ENCODE measurements around the gene LRRC10B.

LRRC10B gene

GRCh38 chr11:61532134-61533038 is 23.8 kb downstream of the LRRC10B start:
- peak; percentile 34 to 79 for DNase-seq

GRCh38 chr11:61533039-61533375 is 24.5 kb downstream of the LRRC10B start:
- DNase-seq = no peak

- DNase-seq = no peak
These were observed 24.9 kb downstream of the LRRC10B start for GRCh38 chr11:61533401-61533800.

- DNase-seq = no peak
These were observed 25.7 kb downstream of the LRRC10B start for GRCh38 chr11:61534025-61534932.

GRCh38 chr11:61534933-61535839 is 26.6 kb downstream of the LRRC10B start:
- DNase-seq = no peak

- DNase-seq = no peak
These were observed 27.6 kb downstream of the LRRC10B start for GRCh38 chr11:61535998-61536675.

- DNase-seq = no peak
These were observed 28.2 kb downstream of the LRRC10B start for GRCh38 chr11:61536676-61537270.

GRCh38 chr11:61537326-61537725 is 28.8 kb downstream of the LRRC10B start:
- DNase-seq = no peak

GRCh38 chr11:61538636-61538961 is 30.1 kb downstream of the LRRC10B start:
- peak in 1 of 2 experiments; percentile 33 for DNase-seq

GRCh38 chr11:61539006-61539405 is 30.5 kb downstream of the LRRC10B start:
- DNase-seq = no peak

- DNase-seq = no peak
These were observed 31.3 kb downstream of the LRRC10B start for GRCh38 chr11:61539831-61540357.

- DNase-seq = no peak
These were observed 32.0 kb downstream of the LRRC10B start for GRCh38 chr11:61540528-61540927.

GRCh38 chr11:61541598-61541997 is 33.0 kb downstream of the LRRC10B start:
- peak; percentile 35 to 43 for DNase-seq

- peak; percentile 46 to 60 for DNase-seq
These were observed 33.5 kb downstream of the LRRC10B start for GRCh38 chr11:61542024-61542461.

GRCh38 chr11:61542705-61543104 is 34.2 kb downstream of the LRRC10B start:
- DNase-seq = no peak

GRCh38 chr11:61543606-61544306 is 35.2 kb downstream of the LRRC10B start:
- no peak for DNase-seq

GRCh38 chr11:61544466-61544865 is 35.9 kb downstream of the LRRC10B start:
- DNase-seq = no peak

- DNase-seq = no peak
These were observed 36.8 kb downstream of the LRRC10B start for GRCh38 chr11:61545341-61545740.

- DNase-seq = no peak
These were observed 37.4 kb downstream of the LRRC10B start for GRCh38 chr11:61545921-61546320.

GRCh38 chr11:61546663-61547062 is 38.1 kb downstream of the LRRC10B start:
- DNase-seq = no peak

- no peak for DNase-seq
These were observed 38.7 kb downstream of the LRRC10B start for GRCh38 chr11:61547246-61547645.

All from NCI-H524 (cell line).